HEK293 (cell line): ENCODE results near the gene HMGB2.

ENCODE experiments used
- CTCF ChIP-seq: fragments of 450-650 bp; formaldehyde crosslinking; IDR thresholded peaks from 2 replicates; pipeline ENCODE4 v1.5.1; 2016; ENCODE audit warnings: missing biosample characterization, missing genetic modification characterization
- MYNN ChIP-seq: fragments of 450-650 bp; formaldehyde crosslinking; IDR thresholded peaks from 2 replicates; pipeline ENCODE4 v1.5.1; 2016; ENCODE audit warnings: missing biosample characterization, missing genetic modification characterization, borderline replicate concordance
- ZBTB7A ChIP-seq: fragments of 450-650 bp; formaldehyde crosslinking; IDR thresholded peaks from 2 replicates; pipeline ENCODE4 v1.5.1; 2016; ENCODE audit warnings: low read depth, missing biosample characterization, missing genetic modification characterization
- ZBTB8A ChIP-seq: fragments of 450-650 bp; formaldehyde crosslinking; IDR thresholded peaks from 2 replicates; pipeline ENCODE4 v1.5.1; 2016; ENCODE audit warnings: missing biosample characterization, missing genetic modification characterization
- ZNF274 ChIP-seq, 2 experiments: fragments of 200-500 bp in 1 of 2; fragments of 450-650 bp in 1 of 2; sonication (Bioruptor generic) in 1 of 2; formaldehyde crosslinking in 1 of 2; IDR thresholded peaks; 2 replicates each; pipeline versions ENCODE4 v1.5.1 to v1.6.1; 2014 to 2016; ENCODE audit warnings: borderline replicate concordance in 1 of 2, inconsistent platforms in 1 of 2, low read length in 1 of 2, missing biosample characterization in 1 of 2, missing genetic modification characterization in 1 of 2
- ZNF398 ChIP-seq: fragments of 450-650 bp; formaldehyde crosslinking; IDR thresholded peaks from 2 replicates; pipeline ENCODE4 v1.5.1; 2017; ENCODE audit warnings: missing biosample characterization, missing genetic modification characterization
- ZNF416 ChIP-seq: fragments of 450-650 bp; formaldehyde crosslinking; IDR thresholded peaks from 2 replicates; pipeline ENCODE4 v1.5.1; 2016; ENCODE audit warnings: missing biosample characterization, missing genetic modification characterization
- ZNF488 ChIP-seq: fragments of 450-650 bp; formaldehyde crosslinking; IDR thresholded peaks from 2 replicates; pipeline ENCODE4 v1.5.1; 2016; ENCODE audit warnings: missing biosample characterization, missing genetic modification characterization
- ZNF571 ChIP-seq: fragments of 450-650 bp; formaldehyde crosslinking; IDR thresholded peaks from 2 replicates; pipeline ENCODE4 v1.5.0; 2017; ENCODE audit warnings: missing biosample characterization, missing genetic modification characterization
- ZNF747 ChIP-seq: fragments of 450-650 bp; formaldehyde crosslinking; IDR thresholded peaks from 2 replicates; pipeline ENCODE4 v1.5.1; 2016; ENCODE audit warnings: missing biosample characterization, missing genetic modification characterization
- ZSCAN18 ChIP-seq: fragments of 450-650 bp; formaldehyde crosslinking; IDR thresholded peaks from 2 replicates; pipeline ENCODE4 v1.5.1; 2016; ENCODE audit warnings: missing biosample characterization, missing genetic modification characterization

- TF ChIP-seq ZSCAN18 (tag by site-specific recombination) (no peak), MYNN (no peak), CTCF (tag by site-specific recombination) (no peak), ZNF488 (tag by site-specific recombination) (no peak), ZNF571 (tag by site-specific recombination) (no peak), ZBTB7A (tag by site-specific recombination) (no peak), ZBTB8A (no peak), ZNF416 (tag by site-specific recombination) (no peak), ZNF747 (tag by site-specific recombination) (no peak), ZNF398 (tag by site-specific recombination) (no peak), ZNF274 (IDR thresholded peaks at IDR 0.05; ENCODE audit: low read length) (no peak), ZNF274 (tag by site-specific recombination; IDR thresholded peaks at IDR 0.05; ENCODE audit: borderline replicate concordance) (no peak)
Measured at GRCh38 chr4:173318240-173318639, 15.9 kb downstream of the HMGB2 start.
